ENCODE measurements around the gene EGLN2.
"Not testable (repeated sequence)": the region's sequence is repeated elsewhere in the genome, so short reads cannot be mapped to it uniquely, and the experiment has no call there.

EGLN2 gene

DNA sequence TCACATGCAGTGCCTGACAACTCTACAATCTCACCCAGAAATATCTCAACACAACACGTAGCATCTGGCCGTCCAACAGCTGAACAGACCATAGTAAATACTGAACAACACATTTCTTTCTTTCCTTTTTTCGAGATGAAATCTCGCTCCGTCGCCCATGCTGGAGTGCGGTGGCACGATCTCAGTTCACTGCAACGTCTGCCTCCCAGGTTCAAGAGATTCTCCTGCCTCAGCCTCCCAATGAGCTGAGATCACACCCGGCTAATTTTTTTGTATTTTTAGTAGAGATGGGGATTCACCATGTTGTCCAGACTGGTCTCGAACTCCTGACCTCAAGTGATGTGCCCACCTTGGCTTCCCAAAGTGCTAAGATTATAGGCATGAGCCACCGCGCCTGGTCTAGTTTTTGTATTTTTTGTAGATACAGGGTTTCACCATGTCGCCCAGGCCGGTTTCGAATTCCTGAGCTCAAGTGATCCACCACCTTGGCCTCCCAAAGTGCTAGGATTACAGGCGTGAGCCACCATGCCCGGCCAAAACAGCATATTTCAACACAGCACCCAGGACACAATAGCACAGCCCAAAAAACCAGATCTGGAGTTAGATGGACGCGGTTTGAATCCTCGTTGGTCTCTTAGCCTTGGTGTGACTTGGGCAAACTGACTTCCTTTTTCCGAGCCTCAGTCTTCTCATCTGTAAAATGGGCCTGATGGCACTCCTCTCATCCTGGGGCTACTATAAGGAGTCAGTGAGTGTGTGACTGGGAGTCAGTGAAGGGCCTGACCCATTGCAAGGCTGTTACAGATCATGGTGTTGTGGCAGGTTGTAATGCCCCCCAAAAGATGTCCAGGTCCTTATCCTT is 28.6 kb downstream of the EGLN2 start:
- Histone ChIP-seq H3K36me3 (ENCODE audit: insufficient read depth, low read length) (peaks cover 7% of the 10 kb centered on the region), H3K4me2 (ENCODE audit: low read length) (no peak overlapping the region), H3K4me1 (ENCODE audit: control insufficient read depth, insufficient read depth, low read length) (peaks cover 12% of the 10 kb centered on the region), H3K4me3 (ENCODE audit: low read length) (no peak overlapping the region), H3K9me3 (replicated peaks; ENCODE audit: low read length) (no peaks in the 10 kb centered on the region), H3K27me3 (ENCODE audit: control insufficient read depth, insufficient read depth, low read length) (no peaks in the 10 kb centered on the region), H3K9ac (ENCODE audit: low read depth, low read length) (no peak overlapping the region)

DNA sequence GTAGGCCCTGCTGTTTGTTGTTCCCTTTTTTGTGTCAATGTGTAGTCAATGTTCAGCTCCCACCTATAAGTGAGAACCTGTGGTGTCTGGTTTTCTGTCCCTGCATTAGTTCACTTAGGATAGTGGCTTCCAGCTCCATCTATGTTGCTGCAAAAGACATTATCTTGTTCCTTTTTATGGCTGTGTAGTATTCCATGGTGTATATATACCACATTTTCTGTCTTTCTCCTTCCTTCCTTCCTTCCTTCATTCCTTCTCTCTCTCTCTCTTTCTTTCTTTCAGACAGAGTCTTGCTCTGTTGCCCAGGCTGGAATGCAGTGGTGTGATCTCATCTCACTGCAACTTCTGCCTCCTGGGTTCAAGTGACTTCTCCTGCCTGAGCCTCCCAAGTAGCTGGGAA is 30.2 kb downstream of the EGLN2 start:
- Histone ChIP-seq H3K9ac (ENCODE audit: low read depth, low read length) (no peak overlapping the region), H3K9me3 (replicated peaks; ENCODE audit: low read length) (no peaks in the 10 kb centered on the region), H3K4me3 (ENCODE audit: low read length) (no peak overlapping the region), H3K4me1 (ENCODE audit: control insufficient read depth, insufficient read depth, low read length) (peaks cover 12% of the 10 kb centered on the region), H3K4me2 (ENCODE audit: low read length) (no peak overlapping the region), H3K27me3 (ENCODE audit: control insufficient read depth, insufficient read depth, low read length) (no peaks in the 10 kb centered on the region), H3K36me3 (ENCODE audit: insufficient read depth, low read length) (peaks cover 7% of the 10 kb centered on the region)

DNA sequence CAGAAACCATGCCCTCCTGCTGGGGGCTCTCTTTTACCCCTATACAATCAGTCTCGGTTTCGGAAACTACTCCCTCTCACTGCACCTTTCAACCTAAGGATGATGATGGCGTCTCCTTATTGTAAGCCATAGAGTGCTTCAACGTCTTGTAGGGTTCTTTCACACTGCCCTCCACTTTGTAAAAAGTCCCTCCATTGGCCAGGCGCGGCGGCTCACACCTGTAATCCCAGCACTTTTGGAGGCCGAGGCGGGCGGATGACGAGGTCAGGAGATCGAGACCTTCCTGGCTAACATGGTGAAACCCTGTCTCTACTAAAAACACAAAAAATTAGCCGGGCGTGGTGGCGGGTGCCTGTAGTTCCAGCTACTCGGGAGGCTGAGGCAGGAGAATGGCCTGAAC is 31.8 kb downstream of the EGLN2 start:
- not testable (repeated sequence) for H3K4me3 ChIP-seq (ENCODE audit: low read length); H3K9me3 ChIP-seq (replicated peaks; ENCODE audit: low read length); H3K4me2 ChIP-seq (ENCODE audit: low read length); H3K27me3 ChIP-seq (ENCODE audit: control insufficient read depth, insufficient read depth, low read length); H3K36me3 ChIP-seq (ENCODE audit: insufficient read depth, low read length); H3K9ac ChIP-seq (ENCODE audit: low read depth, low read length)
- peaks cover 12% of the 10 kb centered on the region for H3K4me1 ChIP-seq (ENCODE audit: control insufficient read depth, insufficient read depth, low read length)

DNA sequence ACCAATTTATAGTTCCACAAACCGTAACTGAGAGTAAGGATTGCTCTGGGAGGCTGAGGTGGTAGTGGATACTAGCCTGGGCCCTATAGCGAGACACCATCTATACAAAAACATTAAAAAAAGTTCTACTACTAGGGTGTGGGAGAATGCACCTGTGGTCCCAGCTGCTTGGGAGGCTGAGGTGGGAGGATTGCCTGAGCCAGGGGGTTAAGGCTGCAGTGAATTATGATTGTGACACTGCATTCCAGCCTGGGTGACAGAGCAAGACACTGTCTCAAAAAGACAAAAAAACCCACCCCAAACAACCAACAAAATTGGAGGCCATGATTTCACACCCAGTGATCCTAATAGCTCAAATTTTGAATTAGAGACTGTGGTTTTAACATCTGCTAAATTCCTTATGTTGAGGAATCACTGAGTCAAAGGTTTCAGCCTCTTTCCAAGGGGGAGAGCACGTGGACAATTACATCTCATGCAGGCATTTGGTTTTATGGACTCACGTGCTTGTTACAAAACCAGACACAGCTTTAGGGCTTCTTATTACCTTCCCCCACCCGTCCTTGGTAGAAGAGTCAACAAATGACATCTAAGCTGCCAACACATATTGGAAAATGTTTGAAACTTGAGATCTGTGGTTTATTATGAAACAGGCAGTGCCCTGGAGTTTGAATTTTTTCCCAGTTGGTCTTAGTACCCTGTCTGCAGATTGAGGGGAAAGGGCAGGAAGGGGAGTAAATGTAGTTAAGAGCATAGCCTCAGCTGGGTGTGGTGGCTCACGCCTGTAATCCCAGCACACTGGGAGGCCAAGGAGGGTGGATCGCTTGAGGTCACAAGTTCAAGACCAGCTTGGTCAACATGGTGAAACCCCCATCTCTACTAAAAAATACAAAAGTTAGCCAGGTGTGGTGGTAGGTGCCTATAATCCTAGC is 32.8 kb downstream of the EGLN2 start:
- Histone ChIP-seq H3K4me3 (ENCODE audit: low read length) (no peak overlapping the region), H3K27me3 (ENCODE audit: control insufficient read depth, insufficient read depth, low read length) (no peaks in the 10 kb centered on the region), H3K4me1 (ENCODE audit: control insufficient read depth, insufficient read depth, low read length) (peaks cover 12% of the 10 kb centered on the region), H3K36me3 (ENCODE audit: insufficient read depth, low read length) (peaks cover 5% of the 10 kb centered on the region), H3K9me3 (replicated peaks; ENCODE audit: low read length) (no peaks in the 10 kb centered on the region), H3K4me2 (ENCODE audit: low read length) (no peak overlapping the region), H3K9ac (ENCODE audit: low read depth, low read length) (no peak overlapping the region)

DNA sequence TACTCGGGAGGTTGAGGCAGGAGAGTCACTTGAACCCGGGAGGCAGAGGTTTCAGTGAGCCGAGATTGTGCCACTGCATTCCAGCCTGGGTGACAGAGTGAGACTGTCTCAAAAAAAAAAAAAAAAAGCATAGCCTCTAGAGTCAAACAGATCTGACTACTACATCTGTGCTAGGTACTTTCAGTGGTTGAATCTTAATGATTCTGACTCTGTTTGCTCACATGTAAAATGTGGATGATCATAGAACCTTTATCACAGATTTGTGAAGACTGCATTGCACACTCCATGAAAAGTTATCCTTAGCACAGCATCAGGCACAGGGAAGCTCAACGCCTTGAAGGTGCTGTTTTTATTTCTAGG is 33.4 kb downstream of the EGLN2 start:
- H3K9me3 ChIP-seq (replicated peaks; ENCODE audit: low read length); H3K27me3 ChIP-seq (ENCODE audit: control insufficient read depth, insufficient read depth, low read length); H3K36me3 ChIP-seq (ENCODE audit: insufficient read depth, low read length); H3K9ac ChIP-seq (ENCODE audit: low read depth, low read length); H3K4me2 ChIP-seq (ENCODE audit: low read length); H3K4me3 ChIP-seq (ENCODE audit: low read length): not testable (repeated sequence)
- peaks cover 12% of the 10 kb centered on the region for H3K4me1 ChIP-seq (ENCODE audit: control insufficient read depth, insufficient read depth, low read length)

DNA sequence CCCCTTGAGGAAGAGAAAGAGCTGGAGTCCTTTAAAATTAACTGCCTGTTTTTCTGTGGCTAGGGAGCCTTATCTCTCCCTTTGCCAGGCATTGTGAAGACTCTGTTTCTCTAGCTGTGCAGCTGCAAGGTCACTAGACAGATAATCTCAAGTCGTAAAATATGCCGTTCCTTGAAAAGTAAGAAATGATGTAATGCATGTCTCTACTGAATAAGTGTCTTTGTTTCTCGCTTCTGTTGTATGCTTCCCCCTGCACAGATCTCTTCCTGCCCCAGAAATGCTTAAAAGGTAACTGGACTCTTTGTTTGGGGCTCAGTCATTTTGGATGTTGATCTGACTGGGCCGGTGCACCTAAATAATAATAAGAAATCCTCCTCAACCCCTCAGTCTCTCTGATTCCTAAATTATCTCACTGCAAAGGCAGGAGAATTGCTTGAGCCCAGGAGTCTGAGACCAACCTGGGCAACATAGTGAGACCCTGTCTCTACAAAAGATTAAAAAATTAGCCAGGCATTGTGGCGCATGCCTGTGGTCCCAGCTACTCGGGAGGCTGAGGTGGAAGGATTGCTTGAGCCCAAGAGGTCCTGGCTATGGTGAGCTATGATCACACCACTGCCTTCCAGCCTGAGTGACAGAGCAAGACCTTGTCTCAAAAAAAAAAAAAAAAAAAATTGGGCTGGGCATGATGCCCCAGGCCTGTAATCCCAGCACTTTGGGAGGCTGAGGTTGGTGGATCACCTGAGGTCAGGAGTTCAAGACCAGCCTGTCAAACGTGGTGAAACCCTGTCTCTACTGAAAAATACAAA is 34.9 kb downstream of the EGLN2 start:
- H3K4me3 ChIP-seq (ENCODE audit: low read length); H3K9ac ChIP-seq (ENCODE audit: low read depth, low read length); H3K27me3 ChIP-seq (ENCODE audit: control insufficient read depth, insufficient read depth, low read length); H3K36me3 ChIP-seq (ENCODE audit: insufficient read depth, low read length); H3K4me2 ChIP-seq (ENCODE audit: low read length); H3K9me3 ChIP-seq (replicated peaks; ENCODE audit: low read length): not testable (repeated sequence)
- peaks cover 12% of the 10 kb centered on the region for H3K4me1 ChIP-seq (ENCODE audit: control insufficient read depth, insufficient read depth, low read length)

DNA sequence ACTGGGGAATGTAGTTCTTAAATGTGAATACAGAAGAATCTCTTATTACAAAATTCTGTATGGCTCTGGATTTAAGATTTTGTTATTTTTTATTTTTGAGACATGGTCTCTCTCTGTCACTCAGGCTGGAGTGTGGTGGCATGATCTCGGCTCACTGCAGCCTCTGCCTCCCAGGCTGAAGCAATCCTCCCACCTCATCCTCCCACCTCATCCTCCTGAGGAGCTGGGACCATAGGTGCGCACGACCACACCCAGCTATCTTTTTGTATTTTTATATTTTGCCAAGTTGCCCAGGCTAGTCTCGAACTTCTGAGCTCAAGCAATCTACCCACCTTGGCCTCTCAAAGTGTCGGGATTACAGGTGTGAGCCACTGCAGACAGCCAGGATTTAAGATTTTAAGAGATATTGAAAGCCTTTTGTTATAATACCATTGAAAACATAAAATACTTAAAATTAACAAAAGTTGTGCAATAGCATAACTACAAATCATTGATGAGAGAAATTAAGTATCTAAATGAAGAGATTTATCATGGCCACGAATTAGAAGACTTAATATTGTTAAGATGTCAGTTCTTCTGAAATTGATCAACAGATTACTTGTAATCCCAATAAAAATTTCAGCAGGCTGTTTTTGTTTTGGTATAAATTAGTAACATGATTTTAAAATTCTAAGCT is 37.9 kb downstream of the EGLN2 start:
- Histone ChIP-seq H3K4me1 (ENCODE audit: control insufficient read depth, insufficient read depth, low read length) (peaks cover 5% of the 10 kb centered on the region), H3K9ac (ENCODE audit: low read depth, low read length) (no peak overlapping the region), H3K9me3 (replicated peaks; ENCODE audit: low read length) (no peaks in the 10 kb centered on the region), H3K27me3 (ENCODE audit: control insufficient read depth, insufficient read depth, low read length) (no peaks in the 10 kb centered on the region), H3K4me3 (ENCODE audit: low read length) (no peak overlapping the region), H3K4me2 (ENCODE audit: low read length) (no peak overlapping the region), H3K36me3 (ENCODE audit: insufficient read depth, low read length) (no peaks in the 10 kb centered on the region)

DNA sequence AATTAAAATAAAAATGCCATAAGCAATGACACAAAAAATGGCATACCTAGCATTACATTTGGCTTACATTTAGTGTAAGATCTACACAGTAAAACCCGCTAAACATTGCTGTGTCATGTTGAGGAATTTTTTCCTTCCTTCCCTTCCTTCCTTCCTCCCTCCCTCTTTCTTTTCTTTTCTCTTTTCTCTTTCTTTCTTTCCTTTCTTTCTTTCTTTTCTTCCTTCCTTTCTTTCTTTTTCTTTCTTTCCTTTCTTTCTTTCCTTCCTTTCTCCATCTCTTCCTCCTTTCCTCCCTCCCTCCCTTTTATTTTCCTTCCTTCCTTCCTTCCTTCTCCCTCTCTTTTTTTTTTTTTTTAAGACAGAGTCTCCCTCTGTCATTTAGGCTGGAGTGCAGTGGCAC is 39.5 kb downstream of the EGLN2 start:
- not testable (repeated sequence) for H3K4me1 ChIP-seq (ENCODE audit: control insufficient read depth, insufficient read depth, low read length)

DNA sequence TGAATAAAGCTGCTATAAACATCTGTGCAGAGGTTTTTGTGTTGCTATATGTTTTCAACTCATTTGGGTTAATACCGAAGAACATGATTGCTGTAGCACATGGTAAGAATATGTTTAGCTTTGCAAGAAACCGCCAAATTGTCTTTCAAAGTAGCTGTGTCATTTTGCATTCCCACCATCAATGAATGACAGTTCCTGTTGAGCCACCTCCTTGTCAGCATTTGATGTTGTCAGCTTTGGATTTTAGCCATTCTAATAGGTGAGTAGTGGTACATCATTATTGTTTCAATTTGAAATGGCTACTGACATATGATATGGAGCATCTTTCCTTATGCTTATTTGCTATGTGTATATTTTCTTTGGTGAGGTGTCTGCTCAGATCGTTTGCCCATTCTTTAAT is 43.0 kb downstream of the EGLN2 start:
- not testable (repeated sequence) for H3K4me3 ChIP-seq (ENCODE audit: low read length); H3K4me2 ChIP-seq (ENCODE audit: low read length); H3K36me3 ChIP-seq (ENCODE audit: insufficient read depth, low read length); H3K4me1 ChIP-seq (ENCODE audit: control insufficient read depth, insufficient read depth, low read length); H3K9me3 ChIP-seq (replicated peaks; ENCODE audit: low read length); H3K9ac ChIP-seq (ENCODE audit: low read depth, low read length); H3K27me3 ChIP-seq (ENCODE audit: control insufficient read depth, insufficient read depth, low read length)

More for the DNA sequence above, 39.5 kb downstream of the EGLN2 start:
- not testable (repeated sequence) for H3K36me3 ChIP-seq (ENCODE audit: insufficient read depth, low read length); H3K4me2 ChIP-seq (ENCODE audit: low read length); H3K9me3 ChIP-seq (replicated peaks; ENCODE audit: low read length); H3K27me3 ChIP-seq (ENCODE audit: control insufficient read depth, insufficient read depth, low read length); H3K9ac ChIP-seq (ENCODE audit: low read depth, low read length); H3K4me3 ChIP-seq (ENCODE audit: low read length)

DNA sequence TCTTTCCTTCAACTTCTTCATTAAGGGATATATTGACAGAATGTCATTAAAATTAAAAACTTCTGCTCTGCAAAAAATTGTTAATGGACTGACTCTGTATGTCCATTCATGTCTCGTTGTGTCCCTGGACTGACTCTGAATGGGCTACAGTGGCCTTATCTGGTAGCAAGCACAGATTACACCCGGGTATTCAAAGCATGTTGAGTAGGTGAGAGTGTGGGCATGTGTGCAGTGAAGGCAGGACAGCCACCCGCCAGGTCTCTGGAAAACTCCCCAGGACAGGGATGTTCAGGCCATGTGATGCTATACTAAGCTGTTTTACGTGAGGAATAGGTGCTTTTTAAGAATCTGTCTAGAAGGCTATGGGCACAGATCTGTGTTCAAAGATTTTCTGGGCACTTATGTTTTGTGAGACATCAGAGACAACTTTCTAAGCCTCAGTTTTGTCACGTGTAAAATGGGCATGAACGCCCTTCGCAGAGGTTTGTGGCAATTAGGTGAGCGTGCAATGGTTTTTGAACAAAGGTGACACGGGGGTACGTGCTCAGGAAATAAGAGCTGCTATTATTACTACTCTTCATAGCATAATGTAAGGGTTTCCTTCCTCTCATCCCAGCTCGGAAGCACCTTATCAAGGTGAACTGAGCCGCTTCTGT is 44.1 kb downstream of the EGLN2 start:
- H3K9me3 ChIP-seq (replicated peaks; ENCODE audit: low read length); H3K4me3 ChIP-seq (ENCODE audit: low read length); H3K27me3 ChIP-seq (ENCODE audit: control insufficient read depth, insufficient read depth, low read length); H3K36me3 ChIP-seq (ENCODE audit: insufficient read depth, low read length); H3K4me1 ChIP-seq (ENCODE audit: control insufficient read depth, insufficient read depth, low read length); H3K9ac ChIP-seq (ENCODE audit: low read depth, low read length); H3K4me2 ChIP-seq (ENCODE audit: low read length): not testable (repeated sequence)
